H9 (cell line): ENCODE measurements around the gene HMOX1. TPM values are rescaled to one million over a fixed set of nuclear protein-coding genes. Genes with fewer than 3 reads are reported as not detected.

Source experiments
- DNase-seq: peaks from one replicate; pipeline ENCODE4 v3.0.0-alpha.2; 2017
- H2AFZ ChIP-seq: one replicate; pipeline ENCODE4 v1.6.1; 2013; ENCODE audit warnings: mild to moderate bottlenecking, low read length, control low read depth, moderate library complexity
- H2AK5ac ChIP-seq: 2 replicates; pipeline ENCODE4 v1.6.1; 2013; ENCODE audit warnings: low read length, control low read depth, mixed read lengths; ENCODE audit not compliant: insufficient read length
- H2BK120ac ChIP-seq: one replicate; pipeline ENCODE4 v1.6.1; 2013; ENCODE audit warnings: low read depth, mild to moderate bottlenecking, low read length, control low read depth, inconsistent platforms; ENCODE audit not compliant: poor library complexity, severe bottlenecking
- H2BK12ac ChIP-seq: 2 replicates; pipeline ENCODE4 v1.6.1; 2013; ENCODE audit warnings: low read length, control low read depth, mixed read lengths, low read depth; ENCODE audit not compliant: insufficient read length
- H2BK15ac ChIP-seq: 2 replicates; pipeline ENCODE4 v1.6.1; 2013; ENCODE audit warnings: low read depth, low read length, control low read depth
- H2BK20ac ChIP-seq: one replicate; pipeline ENCODE4 v1.6.1; 2013; ENCODE audit warnings: low read depth, mild to moderate bottlenecking, low read length, control low read depth, inconsistent platforms; ENCODE audit not compliant: poor library complexity, severe bottlenecking
- H2BK5ac ChIP-seq: 2 replicates; pipeline ENCODE4 v1.6.1; 2013; ENCODE audit warnings: low read length, control low read depth, mixed read lengths; ENCODE audit not compliant: insufficient read length
- H3K14ac ChIP-seq: 2 replicates; pipeline ENCODE4 v1.6.1; 2013; ENCODE audit warnings: low read length, control low read depth; ENCODE audit not compliant: insufficient read depth
- H3K18ac ChIP-seq: 2 replicates; pipeline ENCODE4 v1.6.1; 2013; ENCODE audit warnings: low read depth, mild to moderate bottlenecking, mixed read lengths, low read length, control low read depth; ENCODE audit not compliant: insufficient read length
- H3K23ac ChIP-seq: 2 replicates; pipeline ENCODE4 v1.6.1; 2013; ENCODE audit warnings: low read length, control low read depth, mixed read lengths, low read depth; ENCODE audit not compliant: insufficient read length
- H3K23me2 ChIP-seq: 2 replicates; pipeline ENCODE4 v1.6.1; 2013; ENCODE audit warnings: low read depth, mild to moderate bottlenecking, mixed read lengths, low read length, control low read depth; ENCODE audit not compliant: insufficient read length, poor library complexity, severe bottlenecking
- H3K27ac ChIP-seq: 2 replicates; pipeline ENCODE4 v1.5.1; 2013; ENCODE audit warnings: low read length, control low read depth, mixed read lengths, low read depth; ENCODE audit not compliant: insufficient read length
- H3K27me3 ChIP-seq: 2 replicates; pipeline ENCODE4 v1.6.1; 2013; ENCODE audit warnings: low read length, control low read depth, inconsistent platforms; ENCODE audit not compliant: insufficient read depth
- H3K4ac ChIP-seq: 2 replicates; pipeline ENCODE4 v1.6.1; 2013; ENCODE audit warnings: low read depth, mild to moderate bottlenecking, control low read depth, inconsistent platforms, low read length, moderate library complexity
- H3K4me1 ChIP-seq: 2 replicates; pipeline ENCODE4 v1.6.1; 2013; ENCODE audit warnings: low read length, control low read depth, inconsistent platforms; ENCODE audit not compliant: insufficient read depth
- H3K4me2 ChIP-seq: 2 replicates; pipeline ENCODE4 v1.6.1; 2013; ENCODE audit warnings: low read length, control low read depth, mixed read lengths; ENCODE audit not compliant: insufficient read length, insufficient read depth
- H3K56ac ChIP-seq: 2 replicates; pipeline ENCODE4 v1.6.1; 2013; ENCODE audit warnings: low read depth, mild to moderate bottlenecking, mixed read lengths, low read length, control low read depth; ENCODE audit not compliant: insufficient read length
- H3K79me1 ChIP-seq: 2 replicates; pipeline ENCODE4 v1.6.1; 2013; ENCODE audit warnings: low read depth, mild to moderate bottlenecking, moderate library complexity, low read length, control low read depth, inconsistent platforms; ENCODE audit not compliant: insufficient read depth, poor library complexity, severe bottlenecking
- H3K79me2 ChIP-seq: 2 replicates; pipeline ENCODE4 v1.6.1; 2013; ENCODE audit warnings: low read length, control low read depth, inconsistent platforms; ENCODE audit not compliant: insufficient read depth
- H3K9ac ChIP-seq: 2 replicates; pipeline ENCODE4 v1.6.1; 2013; ENCODE audit warnings: low read length, control low read depth, mixed read lengths; ENCODE audit not compliant: insufficient read length; ENCODE audit errors: extremely low read depth
- H3K9me3 ChIP-seq: one replicate; pipeline ENCODE4 v1.6.1; 2013; ENCODE audit warnings: low read depth, low read length, inconsistent platforms; ENCODE audit not compliant: control insufficient read depth
- H3T11ph ChIP-seq: one replicate; pipeline ENCODE4 v1.6.1; 2013; ENCODE audit warnings: mild to moderate bottlenecking, low read length, control low read depth, inconsistent platforms
- H4K20me1 ChIP-seq: one replicate; pipeline ENCODE4 v1.6.1; 2013; ENCODE audit not compliant: control insufficient read depth, insufficient read length, insufficient read depth
- H4K5ac ChIP-seq: 2 replicates; pipeline ENCODE4 v1.6.1; 2013; ENCODE audit warnings: low read depth, mild to moderate bottlenecking, mixed read lengths, low read length, control low read depth; ENCODE audit not compliant: insufficient read length
- H4K8ac ChIP-seq: replicated peaks from 2 replicates; pipeline ENCODE4 v1.6.1; 2013; ENCODE audit warnings: low read length, control low read depth, mixed read lengths, low read depth; ENCODE audit not compliant: insufficient read length
- H4K91ac ChIP-seq: 2 replicates; pipeline ENCODE4 v1.6.1; 2013; ENCODE audit warnings: low read depth, mild to moderate bottlenecking, moderate library complexity, mixed read lengths, low read length, control low read depth; ENCODE audit not compliant: insufficient read length
- H3K27ac Mint-ChIP-seq, 3 experiments: 2 replicates in 2 of 3; 3 replicates in 1 of 3; pipeline ENCODE4 v1.8.0; 2020 to 2021; ENCODE audit warnings: mixed read lengths in 3 of 3, mild to moderate bottlenecking in 1 of 3, moderate library complexity in 1 of 3
- H3K27me3 Mint-ChIP-seq: 2 replicates; pipeline ENCODE4 v1.8.0; 2021; ENCODE audit warnings: low read depth, mild to moderate bottlenecking, moderate library complexity, mixed read lengths
- H3K36me3 Mint-ChIP-seq, 3 experiments: 2 replicates in 2 of 3; 3 replicates in 1 of 3; pipeline ENCODE4 v1.8.0; 2020 to 2021; ENCODE audit warnings: low read depth in 3 of 3, mixed read lengths in 3 of 3; ENCODE audit not compliant: insufficient read depth in 1 of 3
- H3K4me1 Mint-ChIP-seq, 2 experiments: 2 replicates each; pipeline ENCODE4 v1.8.0; 2020; ENCODE audit warnings: mixed read lengths in 2 of 2
- H3K4me3 Mint-ChIP-seq, 2 experiments: 2 replicates in 1 of 2; 3 replicates in 1 of 2; pipeline ENCODE4 v1.8.0; 2020 to 2021; ENCODE audit warnings: mild to moderate bottlenecking in 2 of 2, mixed read lengths in 2 of 2, moderate library complexity in 1 of 2
- H3K9me3 Mint-ChIP-seq, 2 experiments: 2 replicates in 1 of 2; 3 replicates in 1 of 2; pipeline ENCODE4 v1.8.0; 2020; ENCODE audit warnings: mild to moderate bottlenecking in 2 of 2, mixed read lengths in 2 of 2, moderate library complexity in 1 of 2
- CTCF ChIP-seq: fragments of 200-600 bp; sonication (generic); conservative IDR thresholded peaks from 3 replicates; pipeline ENCODE4 v1.8.0; 2021; ENCODE audit warnings: antibody characterized with exemption, mild to moderate bottlenecking
- WGBS: extraction: QIAGEN DNeasy Blood & Tissue Kit; methylation state at CpG from one replicate; pipeline ENCODE4 v1.1.7; 2013; ENCODE audit warnings: missing lambda C conversion rate, low lambda C conversion rate, mixed read lengths; ENCODE audit not compliant: insufficient read length; ENCODE audit errors: extremely low coverage; 5-methylcytosine and 5-hydroxymethylcytosine counted together
- total RNA-seq: library from RNA; stranded (reverse); gene quantifications from 2 replicates; pipeline ENCODE4 v1.2.1, GENCODE V29; 2021

HMOX1 gene
- total RNA-seq, 1 experiment from 2014 or later, result 22.7 TPM

GRCh38 chr22:35357883-35358621 is 22.8 kb upstream of the HMOX1 start:
- H2BK12ac ChIP-seq, result no peak overlapping the region
- no peak overlapping the region for H3K4me2 ChIP-seq
- no peak overlapping the region for H3K4ac ChIP-seq
- no CpG with 5 or more reads among the region's 6 CpGs for WGBS
- H3K23me2 ChIP-seq, result no peaks in the 10 kb centered on the region
- no peak overlapping the region for H4K5ac ChIP-seq
- no peak overlapping the region for H3K56ac ChIP-seq
- no peak for DNase-seq
- Mint-ChIP-seq H3K27ac (peak overlapping the region in 1 of 3 experiments; percentile 41; a peak in 1 of 7 replicates), H3K4me1 (peaks cover 1 to 8% of the 10 kb centered on the region in 2 experiments; a peak in 2 of 4 replicates), H3K4me3 (no peak overlapping the region), H3K36me3 (no peaks in the 10 kb centered on the region), H3K9me3 (no peaks in the 10 kb centered on the region), H3K27me3 (no peaks in the 10 kb centered on the region)
- no peaks in the 10 kb centered on the region; the same call in 1 of the 2 replicates for H3K4me1 ChIP-seq
- no peak overlapping the region for H2BK20ac ChIP-seq
- H3K79me1 ChIP-seq, result no peaks in the 10 kb centered on the region
- H3K18ac ChIP-seq, result no peak overlapping the region
- H2BK120ac ChIP-seq, result no peak overlapping the region
- no peak overlapping the region for H4K91ac ChIP-seq
- TF ChIP-seq CTCF, result no peak
- H3T11ph ChIP-seq, result no peak overlapping the region
- H3K9me3 ChIP-seq, result no peaks in the 10 kb centered on the region
- no peak overlapping the region for H3K27ac ChIP-seq
- H2AK5ac ChIP-seq, result no peak overlapping the region
- no peak overlapping the region for H2AFZ ChIP-seq
- H4K8ac ChIP-seq, result no peak overlapping the region
- no peaks in the 10 kb centered on the region for H3K27me3 ChIP-seq
- H2BK15ac ChIP-seq, result no peak overlapping the region
- no peaks in the 10 kb centered on the region for H3K79me2 ChIP-seq
- no peak overlapping the region for H3K14ac ChIP-seq
- H4K20me1 ChIP-seq, result no peaks in the 10 kb centered on the region
- no peak overlapping the region for H2BK5ac ChIP-seq
- H3K9ac ChIP-seq, result no peak overlapping the region
- no peak overlapping the region for H3K23ac ChIP-seq
